ENCODE data around the gene TREH.

Gene TREH

DNA sequence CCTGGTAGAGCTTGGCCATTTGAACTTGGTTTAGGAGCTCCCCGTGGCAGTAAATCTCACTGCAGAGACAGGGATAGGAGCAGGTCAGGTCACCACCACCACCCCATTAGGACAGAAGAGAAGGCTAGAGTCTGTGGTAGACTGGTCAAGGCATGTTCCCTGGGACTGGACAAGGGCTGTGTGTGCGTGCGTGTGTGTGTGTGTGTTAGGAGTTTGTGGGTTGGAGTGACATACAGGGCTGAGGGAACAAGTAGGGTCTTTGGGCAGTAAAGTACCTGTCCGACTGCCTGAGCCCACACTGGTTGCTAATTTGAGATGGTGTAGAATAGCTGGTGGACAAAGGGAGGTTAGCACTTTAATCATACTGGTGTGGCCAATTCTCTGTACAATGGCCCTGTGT, 16.1 kb downstream of the TREH start:
- Mint-ChIP-seq H3K27me3 (no peaks in the 10 kb centered on the region), H3K36me3 (ENCODE audit: low read depth) (no peaks in the 10 kb centered on the region), H3K9me3 (no peaks in the 10 kb centered on the region), H3K4me3 (no peak overlapping the region), H3K27ac (no peak overlapping the region), H3K4me1 (ENCODE audit: low read depth) (peaks cover 11% of the 10 kb centered on the region)
- no peak for DNase-seq

DNA sequence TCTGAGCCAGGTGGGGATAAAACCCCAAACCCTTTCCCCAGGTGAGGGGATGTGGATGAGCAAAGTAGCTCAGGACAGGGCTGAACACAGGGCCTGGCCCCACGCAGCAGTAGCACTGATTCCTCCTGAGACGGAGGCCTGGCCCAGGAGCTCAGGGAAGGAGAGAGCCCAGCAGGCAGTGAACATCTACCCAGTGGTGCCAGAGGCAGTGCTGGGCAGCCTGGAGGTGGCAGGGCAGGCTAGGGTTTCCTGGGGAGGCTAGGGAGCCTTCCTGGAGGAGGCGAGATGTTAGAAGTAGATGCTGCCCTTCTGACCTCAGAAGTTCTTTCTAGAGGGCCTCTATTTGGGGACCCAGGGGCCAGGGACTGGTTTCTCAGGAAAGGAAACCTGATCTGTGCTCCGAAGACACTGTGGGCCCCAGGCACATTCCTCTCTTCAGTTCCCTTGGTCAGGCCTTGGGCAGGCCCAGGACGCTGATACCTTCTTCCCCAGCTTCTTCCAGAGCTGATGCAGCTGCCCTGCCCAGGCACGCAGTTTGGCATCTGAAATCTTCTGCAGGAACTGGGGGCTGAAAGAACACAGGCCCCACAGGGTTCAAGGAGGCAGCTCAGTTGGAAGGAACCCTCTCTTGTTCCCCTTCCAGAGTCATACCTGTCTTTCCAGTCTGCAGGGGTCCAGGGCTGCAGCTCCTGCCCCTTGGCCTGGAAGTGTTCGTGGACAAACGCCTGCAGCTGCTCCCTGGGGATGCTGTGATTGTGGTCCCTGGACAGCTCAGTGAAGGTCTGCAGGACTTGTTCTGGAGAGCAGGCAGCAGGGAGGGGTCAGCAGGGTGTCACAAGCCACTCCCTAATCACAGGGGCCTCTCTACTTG, 16.8 kb downstream of the TREH start:
- no peaks in the 10 kb centered on the region for H3K36me3 Mint-ChIP-seq (ENCODE audit: low read depth)
- no peaks in the 10 kb centered on the region for H3K27me3 Mint-ChIP-seq
- H3K27ac Mint-ChIP-seq = no peak overlapping the region
- H3K9me3 Mint-ChIP-seq = no peaks in the 10 kb centered on the region
- peaks cover 11% of the 10 kb centered on the region for H3K4me1 Mint-ChIP-seq (ENCODE audit: low read depth)
- H3K4me3 Mint-ChIP-seq = no peak overlapping the region
- no peak for DNase-seq

DNA sequence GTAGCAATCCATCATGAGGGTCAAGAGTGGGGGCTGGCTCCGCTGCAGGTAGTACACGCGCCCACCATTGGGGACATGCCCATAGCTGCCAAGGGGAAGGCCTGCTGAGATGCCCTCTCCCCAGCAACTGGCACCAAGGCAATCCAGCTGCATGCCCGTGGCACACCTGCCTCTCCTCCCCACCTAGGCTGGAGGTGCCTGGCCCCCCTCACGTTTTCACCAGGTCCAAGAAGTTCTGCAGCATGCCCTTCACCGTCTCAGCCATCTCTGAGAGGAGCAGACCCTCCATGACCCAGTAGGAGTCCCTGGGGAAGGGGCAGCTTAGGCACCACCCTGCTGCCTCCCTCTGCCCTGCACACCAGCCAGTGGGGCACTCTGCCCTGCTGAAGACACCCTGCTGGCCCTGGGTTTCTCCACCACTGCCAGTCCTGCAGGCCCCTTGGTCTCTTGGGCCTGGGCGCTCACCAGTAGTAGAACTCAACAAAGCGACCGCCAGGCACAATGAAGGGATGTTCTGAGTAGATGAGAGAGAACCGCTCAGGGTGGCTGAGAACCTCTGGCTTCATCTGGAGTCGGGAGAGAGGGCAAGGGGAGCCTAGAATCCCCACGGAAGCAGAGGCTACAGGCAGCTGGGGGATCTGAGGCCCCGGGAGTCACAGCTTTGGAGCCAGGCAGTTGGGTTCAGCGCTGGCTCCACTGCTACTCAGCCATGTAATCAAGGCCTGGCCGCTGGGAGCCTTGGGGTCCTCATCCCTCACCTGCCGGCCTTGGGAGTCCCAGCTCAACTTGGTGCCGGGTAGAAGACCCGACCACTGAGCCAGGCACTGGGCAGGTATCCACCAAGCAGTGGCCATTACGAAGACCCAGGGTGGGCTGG, 17.8 kb downstream of the TREH start:
- no peaks in the 10 kb centered on the region for H3K9me3 Mint-ChIP-seq
- no peak overlapping the region for H3K27ac Mint-ChIP-seq
- DNase-seq = no peak
- peaks cover 11% of the 10 kb centered on the region for H3K4me1 Mint-ChIP-seq (ENCODE audit: low read depth)
- H3K36me3 Mint-ChIP-seq (ENCODE audit: low read depth) = no peaks in the 10 kb centered on the region
- no peaks in the 10 kb centered on the region for H3K27me3 Mint-ChIP-seq
- no peak overlapping the region for H3K4me3 Mint-ChIP-seq

DNA sequence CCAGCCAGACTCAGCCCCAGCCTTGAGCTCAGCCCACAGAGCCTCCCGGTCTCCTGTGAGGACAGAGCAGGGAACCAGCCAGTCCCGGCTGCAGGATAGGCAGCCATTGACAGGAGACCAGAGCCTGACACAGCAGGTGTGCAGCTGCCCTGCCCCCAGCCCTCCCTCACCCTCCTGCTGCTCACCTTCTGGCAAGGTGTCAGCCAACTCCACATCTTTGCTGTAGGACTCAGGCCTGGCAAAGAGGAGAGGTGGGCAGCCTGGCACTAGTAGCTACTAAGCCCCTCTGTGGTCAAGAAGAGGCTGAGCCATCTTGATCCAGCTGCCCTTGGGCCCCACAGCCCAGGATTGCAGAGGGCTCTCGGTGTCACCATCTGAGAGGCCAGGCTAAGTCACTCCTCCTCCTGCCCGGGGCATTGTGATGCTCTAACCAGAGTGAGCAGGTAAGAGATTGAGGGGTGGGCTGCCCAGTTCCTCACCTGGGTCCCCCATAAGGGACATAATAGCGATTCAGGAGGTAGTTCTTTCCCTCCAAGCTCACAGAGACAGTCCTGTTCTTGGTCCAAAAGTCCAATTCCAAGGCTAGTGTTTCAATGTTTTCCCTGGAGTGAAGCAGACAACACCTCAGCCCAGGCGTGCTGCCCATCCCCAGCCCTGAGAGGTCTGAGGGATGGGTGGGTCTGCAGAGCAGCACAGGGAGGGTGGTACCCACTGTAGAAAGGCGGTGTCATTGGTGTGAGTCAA, 18.6 kb downstream of the TREH start:
- Mint-ChIP-seq H3K4me1 (ENCODE audit: low read depth) (peaks cover 5% of the 10 kb centered on the region), H3K27me3 (no peaks in the 10 kb centered on the region), H3K27ac (no peak overlapping the region), H3K36me3 (ENCODE audit: low read depth) (no peaks in the 10 kb centered on the region), H3K9me3 (no peaks in the 10 kb centered on the region), H3K4me3 (no peak overlapping the region)
- DNase-seq = peak; percentile 25

DNA sequence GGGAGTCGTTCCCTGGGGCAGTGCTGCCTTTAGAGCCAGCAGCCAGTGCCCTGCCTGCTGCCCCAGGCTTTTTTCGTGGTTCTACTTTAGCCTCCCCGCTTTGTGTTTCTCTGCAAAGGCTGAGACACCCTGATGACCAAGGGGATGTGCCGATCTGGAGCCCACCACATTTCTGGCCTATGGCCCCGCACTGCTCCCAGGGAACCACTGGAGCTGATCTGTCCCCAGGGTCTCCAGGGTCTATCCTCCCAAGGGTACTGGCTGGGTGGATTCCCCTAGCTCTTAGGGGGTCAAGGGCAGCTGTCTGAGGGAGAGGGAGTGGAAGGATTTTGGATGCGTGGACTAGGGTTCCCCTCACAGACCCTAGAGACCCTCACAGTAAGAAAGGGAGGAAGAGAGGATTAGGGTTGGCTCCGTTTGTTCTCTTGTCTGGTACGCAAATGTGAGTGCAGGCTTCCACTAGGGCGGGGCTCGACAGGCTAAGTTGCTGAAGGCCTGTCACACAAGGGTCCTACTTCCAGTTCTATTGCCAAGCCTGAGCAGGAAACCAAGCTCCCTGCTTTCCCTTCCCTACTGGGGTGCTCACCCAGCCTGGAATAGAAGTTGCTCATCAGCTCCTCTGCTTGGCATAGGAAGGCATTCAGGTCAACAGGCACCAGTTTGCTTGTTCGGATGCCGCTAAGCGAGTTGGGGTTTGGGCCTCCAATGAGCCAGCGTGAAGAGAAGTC, 19.3 kb downstream of the TREH start:
- Mint-ChIP-seq H3K36me3 (ENCODE audit: low read depth) (no peaks in the 10 kb centered on the region), H3K27me3 (no peaks in the 10 kb centered on the region), H3K27ac (no peak overlapping the region), H3K4me1 (ENCODE audit: low read depth) (peaks cover 5% of the 10 kb centered on the region), H3K9me3 (no peaks in the 10 kb centered on the region), H3K4me3 (no peak overlapping the region)
- DNase-seq = no peak

DNA sequence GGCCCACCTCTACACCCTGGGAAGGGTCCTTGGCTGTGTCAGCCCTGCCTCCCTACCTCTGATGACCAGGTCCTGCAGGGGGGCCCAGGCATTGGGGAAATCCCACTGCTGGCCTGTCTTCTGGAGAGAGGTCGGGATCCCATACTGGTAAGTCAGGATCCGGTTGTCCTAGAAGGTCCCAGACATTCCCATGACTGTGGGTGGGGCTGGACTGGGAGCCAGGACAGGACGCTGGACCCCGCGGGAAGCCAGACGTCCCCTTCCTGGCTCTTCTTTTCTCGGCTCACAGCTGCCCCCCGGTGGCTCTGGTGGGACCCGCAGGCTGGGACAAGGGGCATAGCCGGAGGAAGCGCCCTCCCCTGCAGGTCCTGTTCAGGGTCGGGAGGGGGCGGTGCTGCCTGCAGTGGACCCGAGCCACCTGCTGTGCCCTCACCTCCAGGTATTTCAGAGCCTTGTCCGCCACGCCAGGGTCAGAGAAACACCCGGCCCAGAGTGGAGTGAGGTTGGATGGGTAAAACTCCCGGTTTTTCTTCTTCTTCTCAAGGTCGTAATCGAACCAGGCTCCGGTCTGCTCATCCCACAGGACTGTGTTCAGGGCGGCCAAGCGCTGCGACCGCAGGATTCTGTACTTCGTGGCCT, 20.0 kb downstream of the TREH start:
- peak; percentile 94 for DNase-seq
- Mint-ChIP-seq H3K9me3 (no peaks in the 10 kb centered on the region), H3K36me3 (ENCODE audit: low read depth) (no peaks in the 10 kb centered on the region), H3K4me1 (ENCODE audit: low read depth) (peaks cover 5% of the 10 kb centered on the region), H3K4me3 (no peak overlapping the region), H3K27me3 (no peaks in the 10 kb centered on the region), H3K27ac (no peak overlapping the region)

DNA sequence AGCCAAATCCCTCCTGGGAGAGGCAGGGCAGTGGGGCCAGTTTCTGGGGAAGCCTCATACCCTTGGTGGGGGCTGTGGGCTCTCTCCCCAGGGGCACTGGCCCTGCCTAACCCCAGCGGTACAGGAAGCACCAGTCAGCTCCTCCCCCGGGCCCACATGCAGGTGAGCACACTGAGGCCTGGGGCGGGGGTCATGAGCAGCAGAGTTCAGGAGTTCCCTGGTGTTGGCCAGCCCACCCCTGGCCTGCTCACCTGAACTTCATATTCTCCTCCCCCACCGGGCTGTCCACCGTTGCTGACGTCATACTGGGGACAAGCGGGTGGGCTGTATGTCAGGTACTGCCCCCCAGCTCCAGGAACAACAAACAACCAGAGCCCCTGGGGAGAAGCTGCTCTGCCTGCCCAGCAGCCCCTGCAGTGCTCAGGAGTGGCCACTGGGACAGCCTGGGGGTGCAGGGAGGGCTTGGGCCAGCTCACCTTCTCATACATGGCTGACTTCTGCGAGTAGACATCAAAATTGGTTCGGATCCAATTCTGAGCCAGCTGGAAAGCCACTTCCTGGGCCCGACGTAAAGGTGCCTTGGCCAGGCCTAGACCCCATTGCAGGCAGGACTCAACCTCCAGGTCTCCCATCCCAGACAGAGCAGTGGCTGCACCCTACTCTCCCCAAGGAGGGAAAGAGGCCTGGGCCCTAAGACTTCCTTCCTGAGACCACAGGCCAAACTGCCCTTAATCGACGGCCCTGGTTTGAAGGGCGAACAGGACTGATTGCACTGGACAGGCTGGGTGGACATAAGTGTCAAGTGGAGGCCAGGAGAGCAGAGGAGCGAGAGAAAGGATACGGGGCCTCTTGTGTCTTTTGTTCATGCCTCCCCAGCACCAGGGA, 20.8 kb downstream of the TREH start:
- Mint-ChIP-seq H3K27me3 (no peaks in the 10 kb centered on the region), H3K4me1 (ENCODE audit: low read depth) (peaks cover 5% of the 10 kb centered on the region), H3K27ac (no peak overlapping the region), H3K4me3 (no peak overlapping the region), H3K36me3 (ENCODE audit: low read depth) (no peaks in the 10 kb centered on the region), H3K9me3 (no peaks in the 10 kb centered on the region)
- DNase-seq = no peak

DNA sequence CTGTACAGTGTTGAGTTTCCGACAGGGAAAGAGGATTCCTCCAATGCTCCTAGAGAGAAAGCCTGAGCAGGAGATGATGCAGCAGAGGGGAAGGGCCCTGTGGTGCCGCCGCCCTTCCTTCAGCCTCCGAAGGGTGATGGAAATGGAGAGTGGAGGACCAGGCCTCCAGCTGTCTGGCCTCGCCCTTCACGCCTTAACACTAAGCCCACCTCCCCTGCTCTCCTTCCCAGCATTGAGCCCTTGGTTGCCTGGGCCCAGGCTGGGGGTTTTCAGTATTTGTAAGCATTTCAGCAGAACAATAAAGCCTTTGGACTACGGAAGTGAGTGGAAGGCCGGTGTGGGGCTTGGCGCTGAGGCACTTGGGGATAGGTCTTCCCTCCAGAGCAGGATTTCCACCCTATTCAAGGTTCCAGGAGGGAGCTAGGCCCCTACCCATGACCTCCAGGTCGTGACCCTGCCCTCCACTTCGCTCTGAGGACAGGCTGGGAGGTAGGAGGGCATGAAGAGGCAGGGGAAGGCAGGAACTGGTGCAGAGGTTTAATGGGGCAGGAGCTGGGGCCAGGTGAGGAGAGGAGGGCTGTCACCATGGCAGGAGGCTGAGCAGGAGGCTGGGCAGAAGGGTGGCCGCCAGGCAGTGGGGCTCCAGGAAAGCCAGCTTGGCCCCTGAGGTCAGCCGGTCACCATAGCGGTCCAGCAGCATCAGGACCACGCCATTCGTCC, 21.6 kb downstream of the TREH start:
- no peak overlapping the region for H3K27ac Mint-ChIP-seq
- H3K27me3 Mint-ChIP-seq = no peaks in the 10 kb centered on the region
- H3K4me1 Mint-ChIP-seq (ENCODE audit: low read depth) = peaks cover 6% of the 10 kb centered on the region
- no peak for DNase-seq
- no peaks in the 10 kb centered on the region for H3K36me3 Mint-ChIP-seq (ENCODE audit: low read depth)
- H3K4me3 Mint-ChIP-seq = no peak overlapping the region
- no peaks in the 10 kb centered on the region for H3K9me3 Mint-ChIP-seq

DNA sequence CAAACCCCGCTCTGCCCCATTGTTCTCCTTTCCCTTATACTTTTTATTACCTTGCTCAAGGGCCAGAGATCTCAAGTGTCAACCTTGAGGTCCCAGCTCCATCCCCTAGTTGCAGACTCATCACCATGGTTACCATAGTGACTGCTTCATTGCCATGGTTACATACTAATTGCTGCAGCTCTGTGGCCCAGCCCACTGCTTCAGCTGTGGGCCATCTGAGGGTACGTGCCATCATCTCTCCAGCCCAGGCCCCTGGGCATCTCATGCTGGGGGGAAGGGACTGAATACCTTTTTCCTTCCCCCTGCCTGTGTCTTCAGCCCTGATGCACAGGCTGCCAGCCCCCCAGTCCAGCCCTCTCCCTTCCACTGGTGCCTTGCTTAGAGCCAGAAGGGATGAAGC, 22.2 kb downstream of the TREH start:
- no peaks in the 10 kb centered on the region for H3K27me3 Mint-ChIP-seq
- H3K4me3 Mint-ChIP-seq = no peak overlapping the region
- no peak overlapping the region for H3K27ac Mint-ChIP-seq
- H3K4me1 Mint-ChIP-seq (ENCODE audit: low read depth) = peaks cover 13% of the 10 kb centered on the region
- DNase-seq = no peak
- H3K36me3 Mint-ChIP-seq (ENCODE audit: low read depth) = no peaks in the 10 kb centered on the region
- no peaks in the 10 kb centered on the region for H3K9me3 Mint-ChIP-seq

DNA sequence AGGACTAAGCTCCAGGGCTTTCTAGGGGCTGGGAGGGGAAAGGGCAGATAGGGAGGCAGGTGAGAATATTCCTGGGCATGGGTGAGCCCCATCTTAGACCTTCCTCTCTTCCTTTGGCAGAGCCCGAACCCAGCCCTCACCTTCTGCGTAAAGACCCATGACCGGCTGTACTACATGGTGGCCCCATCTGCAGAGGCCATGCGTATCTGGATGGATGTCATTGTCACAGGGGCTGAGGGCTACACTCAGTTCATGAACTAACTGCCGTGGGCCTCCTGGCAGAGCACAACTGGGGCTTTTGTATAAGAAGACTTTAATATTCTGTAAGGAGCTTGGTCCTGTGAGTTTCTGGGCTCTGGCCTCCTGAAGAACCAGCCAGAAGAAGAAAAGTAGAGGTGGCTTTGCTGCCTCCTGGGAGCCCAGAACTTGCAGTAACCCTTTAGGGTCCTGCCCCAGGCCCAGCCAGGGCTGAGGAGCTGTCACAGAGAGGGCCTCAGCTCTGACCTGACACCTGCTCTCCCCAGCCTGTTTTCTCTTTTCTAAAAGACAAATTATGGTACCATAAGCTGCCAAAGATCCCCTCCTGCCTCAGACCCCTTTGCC, 22.8 kb downstream of the TREH start:
- no peak overlapping the region for H3K4me3 Mint-ChIP-seq
- no peaks in the 10 kb centered on the region for H3K9me3 Mint-ChIP-seq
- no peak for DNase-seq
- H3K4me1 Mint-ChIP-seq (ENCODE audit: low read depth) = peaks cover 14% of the 10 kb centered on the region
- H3K36me3 Mint-ChIP-seq (ENCODE audit: low read depth) = no peaks in the 10 kb centered on the region
- no peaks in the 10 kb centered on the region for H3K27me3 Mint-ChIP-seq
- H3K27ac Mint-ChIP-seq = no peak overlapping the region

DNA sequence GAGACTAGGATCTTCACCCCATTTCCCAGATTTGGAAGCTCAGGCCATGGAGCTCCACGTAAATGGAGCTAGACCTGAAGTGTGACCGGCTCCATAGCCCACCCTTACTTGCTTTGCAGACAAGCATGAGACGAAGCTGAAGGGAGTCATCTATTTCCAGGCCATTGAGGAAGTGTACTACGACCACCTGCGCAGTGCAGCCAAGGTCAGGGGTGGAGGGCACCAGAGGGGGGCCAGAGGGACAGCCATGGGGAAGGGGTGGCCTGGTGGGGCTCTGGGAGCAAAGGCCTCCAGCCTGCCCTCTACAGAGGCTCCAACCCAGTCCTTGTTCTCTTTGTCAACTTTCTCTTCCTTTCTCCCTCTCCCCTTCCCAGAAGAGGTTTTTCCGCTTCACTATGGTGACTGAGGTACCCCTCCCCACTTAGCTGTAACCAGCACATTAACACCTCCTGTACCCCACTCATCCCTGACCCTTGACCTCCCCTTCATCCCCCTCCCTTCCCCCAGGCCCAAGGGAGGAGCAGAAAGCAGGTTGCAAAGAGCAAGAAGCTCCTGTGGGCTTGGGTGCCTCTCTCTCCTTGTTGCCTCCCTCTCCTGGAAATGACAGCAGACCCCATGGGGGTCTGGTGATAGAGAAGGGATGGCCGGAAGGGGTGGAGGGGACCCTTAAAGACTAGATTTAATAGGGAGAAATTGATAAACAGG, 23.8 kb downstream of the TREH start:
- Mint-ChIP-seq H3K36me3 (ENCODE audit: low read depth) (no peaks in the 10 kb centered on the region), H3K9me3 (no peaks in the 10 kb centered on the region), H3K4me1 (ENCODE audit: low read depth) (peaks cover 14% of the 10 kb centered on the region), H3K4me3 (no peak overlapping the region), H3K27me3 (no peaks in the 10 kb centered on the region), H3K27ac (no peak overlapping the region)
- no peak for DNase-seq

Measured in activated T-cell treated with anti-CD3 and anti-CD28 coated beads, Interleukin-2, amount 50 U/mL, for 24 hours (primary cell).